GM18861 (cell line): Measurements from ENCODE around the gene ZBTB7B.

Experiments used
- ATAC-seq: cut with Tn5 transposase; IDR thresholded peaks from one replicate; pipeline ENCODE4 v1.9.1; 2021; ENCODE audit not compliant: unreplicated experiment

The ZBTB7B gene

DNA sequence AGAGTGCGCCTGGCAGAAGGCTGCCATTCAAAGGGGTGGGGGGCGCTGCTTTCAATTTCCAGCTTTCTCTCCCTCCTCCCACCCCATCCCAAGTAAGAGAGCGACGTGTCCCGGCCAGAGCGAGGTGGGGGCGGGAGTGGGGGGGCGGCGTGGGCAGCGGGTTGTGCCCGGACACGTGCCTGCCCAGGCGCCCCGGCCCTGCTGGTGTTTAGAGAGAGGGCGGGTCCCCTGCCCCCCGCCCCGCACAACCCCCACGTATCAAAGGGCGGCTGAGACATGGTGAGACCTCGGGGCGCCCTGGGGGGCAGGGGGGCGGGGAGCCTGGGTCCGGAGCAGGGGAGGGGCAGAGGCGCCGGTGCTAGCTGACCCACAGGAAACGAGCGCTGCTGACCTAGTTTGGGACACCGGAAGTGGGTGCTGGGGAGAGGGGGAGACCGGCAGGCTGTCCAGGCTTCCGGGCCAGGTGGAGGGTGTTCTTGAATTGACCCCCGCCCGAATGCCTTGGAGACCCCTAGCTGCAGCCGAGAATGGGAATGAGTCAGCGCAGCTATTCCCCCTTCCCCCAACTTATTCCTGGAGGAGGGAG is 1.3 kb downstream of the ZBTB7B start:
- ATAC-seq = no peak

- ATAC-seq = no peak
Observed at GRCh38 chr1:155004352-155005075, 1.9 kb downstream of the ZBTB7B start.

DNA sequence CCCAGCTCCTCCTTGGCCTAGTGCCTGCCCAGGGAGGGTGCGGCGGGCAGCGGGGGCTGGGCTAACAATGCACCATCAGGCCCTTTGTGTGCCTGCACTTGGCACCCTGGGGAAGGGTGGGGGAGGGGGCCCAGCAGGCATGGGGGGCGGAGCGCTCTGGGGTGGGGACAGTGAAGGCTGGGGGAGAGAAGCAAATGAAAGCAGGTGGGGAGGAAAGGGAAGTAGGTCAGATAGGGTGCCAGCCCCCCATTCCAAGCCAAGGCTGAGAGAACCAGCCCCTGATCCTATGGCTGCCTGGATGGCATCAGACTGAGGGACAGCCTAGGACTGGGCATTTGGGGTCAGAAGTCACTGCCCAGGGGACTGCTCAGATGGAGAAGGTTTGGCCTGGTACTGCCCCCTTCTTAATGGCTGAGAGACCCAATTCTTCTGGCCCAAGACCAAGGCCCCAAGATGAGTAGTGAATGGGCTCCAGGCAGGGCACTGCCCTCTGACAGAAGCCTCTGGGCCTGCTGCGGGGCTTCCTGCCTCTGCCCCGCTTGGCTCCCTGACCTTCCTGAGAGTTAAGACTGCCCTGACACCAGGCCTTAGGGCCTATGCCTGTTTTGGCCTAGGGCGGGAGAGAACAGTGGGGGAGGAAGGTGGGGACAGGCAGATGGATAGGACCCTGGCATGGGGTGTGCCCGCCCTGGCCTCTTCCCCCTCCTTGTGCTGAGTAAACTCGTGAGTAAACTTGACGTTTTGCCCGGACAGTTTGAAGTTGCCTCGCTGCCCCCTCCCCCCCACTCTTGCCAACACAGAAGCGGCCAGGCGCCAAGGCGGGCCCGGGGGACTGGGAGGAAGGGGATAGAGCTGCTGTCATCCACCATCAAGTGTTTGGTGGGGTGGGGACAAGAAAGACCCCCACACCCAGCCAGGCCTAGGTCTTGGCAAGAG is 2.7 kb downstream of the ZBTB7B start:
- no peak for ATAC-seq

GRCh38 chr1:155006601-155007101 is 4.0 kb downstream of the ZBTB7B start:
- ATAC-seq = no peak

GRCh38 chr1:155007251-155007828 is 4.7 kb downstream of the ZBTB7B start:
- ATAC-seq = no peak

- ATAC-seq = no peak
Observed at GRCh38 chr1:155008015-155008941, 5.7 kb downstream of the ZBTB7B start.

- ATAC-seq = no peak
Observed at GRCh38 chr1:155009221-155009711, 6.7 kb downstream of the ZBTB7B start.

DNA sequence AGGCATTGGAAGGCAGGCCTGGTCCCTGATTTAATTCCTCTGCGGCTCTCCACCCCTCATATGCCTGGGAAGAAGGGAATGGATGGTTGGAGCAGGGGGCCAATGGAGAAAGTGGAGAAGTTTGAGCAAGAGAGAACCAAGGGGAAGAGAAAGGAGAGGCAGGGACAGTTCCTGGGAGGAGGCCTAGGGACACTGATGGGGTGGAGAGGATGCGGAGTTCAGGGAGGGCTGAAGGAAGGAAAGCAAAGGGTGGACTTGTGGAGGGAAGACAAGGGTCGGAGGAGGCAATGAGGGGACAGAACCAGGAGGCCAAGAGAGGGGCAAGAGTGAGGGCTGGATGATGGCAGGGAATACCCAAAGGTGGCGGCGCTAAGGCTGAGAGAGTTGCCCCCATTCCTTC is 7.1 kb downstream of the ZBTB7B start:
- no peak for ATAC-seq

- ATAC-seq = no peak
Observed at GRCh38 chr1:155010211-155010918, 7.8 kb downstream of the ZBTB7B start.

- no peak for ATAC-seq
Observed at GRCh38 chr1:155011004-155011416, 8.4 kb downstream of the ZBTB7B start.

- no peak for ATAC-seq
Observed at GRCh38 chr1:155011437-155012025, 8.9 kb downstream of the ZBTB7B start.

DNA sequence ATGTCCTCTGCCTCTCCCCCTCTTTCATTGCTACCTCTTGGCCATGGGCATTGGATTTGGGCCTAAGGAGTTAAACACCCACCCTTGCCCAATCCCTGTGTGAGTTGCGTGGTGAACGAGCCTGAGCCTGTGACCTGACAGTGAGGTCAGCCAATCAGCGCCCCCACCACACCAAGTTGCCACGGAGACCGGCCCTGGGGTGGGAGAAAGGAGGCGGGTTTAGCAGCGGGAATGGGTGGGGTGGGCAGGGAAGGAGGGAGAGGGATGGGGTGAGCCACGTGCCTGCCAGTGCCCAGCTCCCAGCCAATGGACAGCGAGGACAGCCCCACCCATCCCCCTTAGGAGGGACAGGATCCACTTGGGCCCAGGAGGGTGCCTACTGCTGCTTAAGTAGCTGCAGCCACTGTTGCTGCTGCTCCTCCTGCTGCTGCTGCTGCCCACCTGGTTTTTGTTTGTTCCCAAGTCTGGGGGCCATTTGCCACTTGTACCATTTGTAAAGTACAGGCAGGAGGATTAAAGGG is 9.5 kb downstream of the ZBTB7B start:
- no peak for ATAC-seq

- no peak for ATAC-seq
Observed at GRCh38 chr1:155012776-155013602, 10.4 kb downstream of the ZBTB7B start.

- no peak for ATAC-seq
Observed at GRCh38 chr1:155013632-155014031, 11.0 kb downstream of the ZBTB7B start.

DNA sequence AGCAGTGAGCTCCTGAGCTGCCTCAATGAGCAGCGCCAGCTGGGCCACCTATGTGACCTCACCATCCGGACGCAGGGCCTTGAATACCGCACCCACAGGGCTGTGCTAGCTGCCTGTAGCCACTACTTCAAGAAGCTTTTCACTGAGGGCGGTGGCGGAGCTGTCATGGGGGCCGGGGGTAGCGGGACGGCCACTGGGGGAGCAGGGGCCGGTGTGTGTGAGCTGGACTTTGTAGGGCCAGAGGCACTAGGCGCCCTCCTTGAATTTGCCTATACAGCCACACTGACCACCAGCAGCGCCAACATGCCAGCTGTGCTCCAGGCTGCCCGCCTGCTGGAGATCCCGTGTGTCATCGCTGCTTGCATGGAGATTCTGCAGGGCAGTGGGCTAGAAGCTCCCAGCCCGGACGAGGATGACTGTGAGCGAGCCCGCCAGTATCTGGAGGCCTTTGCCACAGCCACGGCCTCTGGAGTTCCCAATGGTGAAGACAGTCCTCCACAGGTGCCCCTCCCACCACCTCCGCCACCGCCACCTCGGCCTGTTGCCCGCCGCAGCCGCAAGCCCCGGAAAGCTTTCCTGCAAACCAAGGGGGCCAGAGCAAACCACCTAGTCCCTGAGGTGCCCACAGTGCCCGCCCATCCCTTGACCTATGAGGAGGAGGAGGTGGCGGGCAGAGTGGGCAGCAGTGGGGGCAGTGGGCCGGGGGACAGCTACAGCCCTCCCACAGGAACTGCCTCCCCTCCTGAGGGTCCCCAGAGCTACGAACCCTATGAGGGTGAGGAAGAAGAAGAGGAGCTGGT is 12.3 kb downstream of the ZBTB7B start:
- ATAC-seq = no peak

- ATAC-seq = no peak
Observed at GRCh38 chr1:155015527-155016230, 13.1 kb downstream of the ZBTB7B start.
